HepG2 (cell line): ENCODE measurements around the gene RWDD2A. TPM values are rescaled to one million over a fixed set of nuclear protein-coding genes. Genes with fewer than 3 reads are reported as not detected.

Experiments used
- DMAP1 ChIP-seq: IDR thresholded peaks from 2 replicates; pipeline ENCODE4 v1.6.1; 2016
- HMG20B ChIP-seq: conservative IDR thresholded peaks from 2 replicates; pipeline ENCODE4 v1.6.1; 2016; ENCODE audit warnings: missing genetic modification reagents, missing compliant biosample characterization
- LCORL ChIP-seq, 2 experiments: fragments of 450-650 bp in 1 of 2; sonication (generic) in 1 of 2; formaldehyde crosslinking in 1 of 2; IDR thresholded peaks; 2 replicates each; pipeline versions ENCODE4 v1.5.0 to v1.6.1; 2017 to 2020; ENCODE audit warnings: antibody characterized with exemption in 1 of 2, missing genetic modification reagents in 1 of 2
- MTA3 ChIP-seq: sonication (generic); formaldehyde crosslinking; IDR thresholded peaks from 2 replicates; pipeline ENCODE4 v1.4.0; 2020; ENCODE audit warnings: missing genetic modification reagents
- TOE1 ChIP-seq: sonication (generic); formaldehyde crosslinking; IDR thresholded peaks from 2 replicates; pipeline ENCODE4 v1.4.0; 2020; ENCODE audit warnings: mild to moderate bottlenecking, missing genetic modification reagents
- YEATS4 ChIP-seq: sonication (generic); formaldehyde crosslinking; IDR thresholded peaks from 2 replicates; pipeline ENCODE4 v1.4.0; 2020; ENCODE audit warnings: missing genetic modification reagents, borderline replicate concordance
- ZBTB42 ChIP-seq: sonication (generic); formaldehyde crosslinking; IDR thresholded peaks from 2 replicates; pipeline ENCODE4 v1.5.0; 2020; ENCODE audit warnings: mild to moderate bottlenecking, missing genetic modification reagents
- ZEB1 ChIP-seq: IDR thresholded peaks from 2 replicates; pipeline ENCODE4 v1.6.1; 2012; ENCODE audit warnings: mild to moderate bottlenecking, low read depth, inconsistent platforms; ENCODE audit not compliant: insufficient replicate concordance
- ZFP90 ChIP-seq: sonication (generic); formaldehyde crosslinking; IDR thresholded peaks from 2 replicates; pipeline ENCODE4 v1.8.0; 2022; ENCODE audit warnings: missing genetic modification reagents, mild to moderate bottlenecking, inconsistent platforms, borderline replicate concordance
- ZNF451 ChIP-seq: sonication (generic); formaldehyde crosslinking; IDR thresholded peaks from 2 replicates; pipeline ENCODE4 v1.5.0; 2020; ENCODE audit warnings: mild to moderate bottlenecking, missing genetic modification reagents
- polyA plus RNA-seq, 8 experiments: library from polyadenylated mRNA; depleted of rRNA in 3 of 8; stranded (reverse) in 7 of 8; unstranded in 1 of 8; fragments of >200 nt; fragmentation: Illumina TruSeq in 4 of 8; extraction: Trizol in 4 of 8; gene quantifications; 2 replicates each; pipeline versions ENCODE4 v1.2.1 to v1.2.3, GENCODE V29; 2011 to 2016; ENCODE audit warnings: low read depth in 4 of 8, missing spikeins in 1 of 8, mixed read lengths in 1 of 8; ENCODE audit not compliant: insufficient read depth in 1 of 8
- total RNA-seq, 5 experiments: library from RNA; depleted of rRNA; stranded (reverse); fragments of >200 nt; fragmentation: Illumina TruSeq; extraction: Trizol; gene quantifications; 2 replicates each; pipeline ENCODE4 v1.2.3, GENCODE V29; 2016; ENCODE audit warnings: low read depth in 1 of 5
- TF ChIP-seq, protein P1 (sequence below): sonication (generic); formaldehyde crosslinking; IDR thresholded peaks from 2 replicates; pipeline ENCODE4 v1.8.1; 2023; ENCODE audit warnings: mild to moderate bottlenecking, missing genetic modification reagents
- TF ChIP-seq, protein P2 (sequence below): sonication (generic); formaldehyde crosslinking; IDR thresholded peaks from 2 replicates; pipeline ENCODE4 v1.4.0; 2020; ENCODE audit warnings: mild to moderate bottlenecking, low read depth, missing genetic modification reagents
- TF ChIP-seq, protein P3 (sequence below): sonication (generic); formaldehyde crosslinking; IDR thresholded peaks from 2 replicates; pipeline ENCODE4 v1.4.0; 2020; ENCODE audit warnings: missing genetic modification reagents
- TF ChIP-seq, protein P4 (sequence below): sonication (generic); formaldehyde crosslinking; IDR thresholded peaks from 2 replicates; pipeline ENCODE4 v1.5.0; 2020; ENCODE audit warnings: mild to moderate bottlenecking, missing genetic modification reagents, borderline replicate concordance
- TF ChIP-seq, protein P5 (sequence below): sonication (generic); formaldehyde crosslinking; IDR thresholded peaks from 2 replicates; pipeline ENCODE4 v1.9.0; 2021; ENCODE audit warnings: missing genetic modification reagents, borderline replicate concordance
- TF ChIP-seq, protein P6 (sequence below): sonication (generic); formaldehyde crosslinking; IDR thresholded peaks from 2 replicates; pipeline ENCODE4 v1.5.0; 2020; ENCODE audit warnings: missing genetic modification reagents

RWDD2A gene
- total and polyA plus RNA-seq, 2 of the 13 experiments (the other 11 are each of a cell fraction or from before 2014, with no cell fraction given): 5.3 to 8.1 TPM

DNA sequence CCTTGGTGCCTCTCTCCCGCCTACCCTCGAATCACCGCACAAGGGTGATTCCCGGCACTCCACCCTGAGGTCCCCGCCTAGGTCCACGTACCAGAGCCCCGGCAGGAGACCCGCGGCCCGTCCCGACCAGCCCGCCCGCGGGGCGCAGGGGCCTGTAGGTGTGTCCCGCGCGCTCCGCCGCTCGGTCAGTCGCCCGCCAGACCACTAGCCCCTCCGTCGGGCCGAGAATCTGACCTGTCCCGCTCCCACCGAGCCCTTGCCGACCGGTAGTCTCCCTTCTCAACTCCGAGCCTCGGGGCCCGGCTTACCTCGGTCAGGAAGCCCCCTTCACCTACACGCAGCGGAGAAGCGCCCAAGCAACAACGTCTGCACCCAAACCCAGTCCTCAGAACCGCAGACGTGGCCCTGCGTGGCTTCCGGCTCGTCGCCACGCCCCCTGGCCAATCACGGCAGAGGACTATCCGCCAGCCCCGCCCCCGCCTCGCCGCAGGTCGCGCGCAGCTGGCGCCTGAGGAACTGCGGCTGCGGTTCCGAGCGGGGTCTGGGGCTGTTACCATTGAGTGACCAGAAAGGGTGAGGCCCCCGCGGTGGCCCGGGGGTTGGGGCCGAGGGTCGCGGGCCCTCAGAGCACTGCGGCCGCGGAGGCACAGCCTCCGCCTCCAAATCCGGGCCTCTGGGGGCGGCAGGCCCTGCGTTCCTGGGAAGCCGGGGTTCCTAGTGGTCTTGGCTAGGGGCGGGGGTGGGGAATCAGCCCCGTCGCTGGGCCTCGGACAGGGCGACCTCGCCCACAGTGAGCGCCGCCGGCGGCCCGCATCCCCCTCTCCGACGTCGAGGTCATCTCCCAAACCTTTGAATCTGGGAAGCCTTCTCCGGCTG lies at the start of gene RWDD2A, which contains the start of gene PGM3 (continued):
- TF ChIP-seq, protein P1, sequence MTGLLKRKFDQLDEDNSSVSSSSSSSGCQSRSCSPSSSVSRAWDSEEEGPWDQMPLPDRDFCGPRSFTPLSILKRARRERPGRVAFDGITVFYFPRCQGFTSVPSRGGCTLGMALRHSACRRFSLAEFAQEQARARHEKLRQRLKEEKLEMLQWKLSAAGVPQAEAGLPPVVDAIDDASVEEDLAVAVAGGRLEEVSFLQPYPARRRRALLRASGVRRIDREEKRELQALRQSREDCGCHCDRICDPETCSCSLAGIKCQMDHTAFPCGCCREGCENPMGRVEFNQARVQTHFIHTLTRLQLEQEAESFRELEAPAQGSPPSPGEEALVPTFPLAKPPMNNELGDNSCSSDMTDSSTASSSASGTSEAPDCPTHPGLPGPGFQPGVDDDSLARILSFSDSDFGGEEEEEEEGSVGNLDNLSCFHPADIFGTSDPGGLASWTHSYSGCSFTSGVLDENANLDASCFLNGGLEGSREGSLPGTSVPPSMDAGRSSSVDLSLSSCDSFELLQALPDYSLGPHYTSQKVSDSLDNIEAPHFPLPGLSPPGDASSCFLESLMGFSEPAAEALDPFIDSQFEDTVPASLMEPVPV: peak; percentile 75; the same call in 1 of the 2 replicates
- no peak for TF ChIP-seq TOE1 (CRISPR knock-in tag)
- TF ChIP-seq, protein P2, sequence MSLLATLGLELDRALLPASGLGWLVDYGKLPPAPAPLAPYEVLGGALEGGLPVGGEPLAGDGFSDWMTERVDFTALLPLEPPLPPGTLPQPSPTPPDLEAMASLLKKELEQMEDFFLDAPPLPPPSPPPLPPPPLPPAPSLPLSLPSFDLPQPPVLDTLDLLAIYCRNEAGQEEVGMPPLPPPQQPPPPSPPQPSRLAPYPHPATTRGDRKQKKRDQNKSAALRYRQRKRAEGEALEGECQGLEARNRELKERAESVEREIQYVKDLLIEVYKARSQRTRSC (CRISPR knock-in tag): no peak
- no peak for TF ChIP-seq LCORL (IDR thresholded peaks at IDR 0.05)
- TF ChIP-seq LCORL (CRISPR knock-in tag; IDR thresholded peaks at IDR 0.05): peak; percentile 12; the same call in 1 of the 2 replicates
- no peak for TF ChIP-seq MTA3 (CRISPR knock-in tag)
- TF ChIP-seq, protein P3, sequence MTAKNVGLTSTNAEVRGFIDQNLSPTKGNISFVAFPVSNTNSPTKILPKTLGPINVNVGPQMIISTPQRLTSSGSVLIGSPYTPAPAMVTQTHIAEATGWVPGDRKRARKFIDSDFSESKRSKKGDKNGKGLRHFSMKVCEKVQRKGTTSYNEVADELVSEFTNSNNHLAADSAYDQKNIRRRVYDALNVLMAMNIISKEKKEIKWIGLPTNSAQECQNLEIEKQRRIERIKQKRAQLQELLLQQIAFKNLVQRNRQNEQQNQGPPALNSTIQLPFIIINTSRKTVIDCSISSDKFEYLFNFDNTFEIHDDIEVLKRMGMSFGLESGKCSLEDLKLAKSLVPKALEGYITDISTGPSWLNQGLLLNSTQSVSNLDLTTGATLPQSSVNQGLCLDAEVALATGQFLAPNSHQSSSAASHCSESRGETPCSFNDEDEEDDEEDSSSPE: peak; percentile 47
- TF ChIP-seq ZEB1: peak; percentile 21
- TF ChIP-seq, protein P4, sequence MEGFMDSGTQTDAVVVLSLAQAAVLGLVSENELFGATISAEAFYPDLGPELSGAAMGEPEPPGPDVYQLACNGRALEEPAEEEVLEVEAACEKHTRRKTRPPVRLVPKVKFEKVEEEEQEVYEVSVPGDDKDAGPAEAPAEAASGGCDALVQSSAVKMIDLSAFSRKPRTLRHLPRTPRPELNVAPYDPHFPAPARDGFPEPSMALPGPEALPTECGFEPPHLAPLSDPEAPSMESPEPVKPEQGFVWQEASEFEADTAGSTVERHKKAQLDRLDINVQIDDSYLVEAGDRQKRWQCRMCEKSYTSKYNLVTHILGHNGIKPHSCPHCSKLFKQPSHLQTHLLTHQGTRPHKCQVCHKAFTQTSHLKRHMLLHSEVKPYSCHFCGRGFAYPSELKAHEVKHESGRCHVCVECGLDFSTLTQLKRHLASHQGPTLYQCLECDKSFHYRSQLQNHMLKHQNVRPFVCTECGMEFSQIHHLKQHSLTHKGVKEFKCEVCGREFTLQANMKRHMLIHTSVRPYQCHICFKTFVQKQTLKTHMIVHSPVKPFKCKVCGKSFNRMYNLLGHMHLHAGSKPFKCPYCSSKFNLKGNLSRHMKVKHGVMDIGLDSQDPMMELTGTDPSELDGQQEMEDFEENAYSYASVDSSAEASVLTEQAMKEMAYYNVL (CRISPR knock-in tag): peak; percentile 71; the same call in 1 of the 2 replicates
- no peak for TF ChIP-seq HMG20B
- no peak for TF ChIP-seq ZBTB42 (CRISPR knock-in tag)
- TF ChIP-seq YEATS4: peak; percentile 98
- TF ChIP-seq ZFP90 (CRISPR knock-in tag): peak; percentile 68; the same call in 1 of the 2 replicates
- TF ChIP-seq, protein P5, sequence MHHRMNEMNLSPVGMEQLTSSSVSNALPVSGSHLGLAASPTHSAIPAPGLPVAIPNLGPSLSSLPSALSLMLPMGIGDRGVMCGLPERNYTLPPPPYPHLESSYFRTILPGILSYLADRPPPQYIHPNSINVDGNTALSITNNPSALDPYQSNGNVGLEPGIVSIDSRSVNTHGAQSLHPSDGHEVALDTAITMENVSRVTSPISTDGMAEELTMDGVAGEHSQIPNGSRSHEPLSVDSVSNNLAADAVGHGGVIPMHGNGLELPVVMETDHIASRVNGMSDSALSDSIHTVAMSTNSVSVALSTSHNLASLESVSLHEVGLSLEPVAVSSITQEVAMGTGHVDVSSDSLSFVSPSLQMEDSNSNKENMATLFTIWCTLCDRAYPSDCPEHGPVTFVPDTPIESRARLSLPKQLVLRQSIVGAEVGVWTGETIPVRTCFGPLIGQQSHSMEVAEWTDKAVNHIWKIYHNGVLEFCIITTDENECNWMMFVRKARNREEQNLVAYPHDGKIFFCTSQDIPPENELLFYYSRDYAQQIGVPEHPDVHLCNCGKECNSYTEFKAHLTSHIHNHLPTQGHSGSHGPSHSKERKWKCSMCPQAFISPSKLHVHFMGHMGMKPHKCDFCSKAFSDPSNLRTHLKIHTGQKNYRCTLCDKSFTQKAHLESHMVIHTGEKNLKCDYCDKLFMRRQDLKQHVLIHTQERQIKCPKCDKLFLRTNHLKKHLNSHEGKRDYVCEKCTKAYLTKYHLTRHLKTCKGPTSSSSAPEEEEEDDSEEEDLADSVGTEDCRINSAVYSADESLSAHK: no peak
- no peak for TF ChIP-seq ZNF451 (CRISPR knock-in tag)
- peak; percentile 93 for TF ChIP-seq DMAP1 (CRISPR knock-in tag)
- TF ChIP-seq, protein P6, sequence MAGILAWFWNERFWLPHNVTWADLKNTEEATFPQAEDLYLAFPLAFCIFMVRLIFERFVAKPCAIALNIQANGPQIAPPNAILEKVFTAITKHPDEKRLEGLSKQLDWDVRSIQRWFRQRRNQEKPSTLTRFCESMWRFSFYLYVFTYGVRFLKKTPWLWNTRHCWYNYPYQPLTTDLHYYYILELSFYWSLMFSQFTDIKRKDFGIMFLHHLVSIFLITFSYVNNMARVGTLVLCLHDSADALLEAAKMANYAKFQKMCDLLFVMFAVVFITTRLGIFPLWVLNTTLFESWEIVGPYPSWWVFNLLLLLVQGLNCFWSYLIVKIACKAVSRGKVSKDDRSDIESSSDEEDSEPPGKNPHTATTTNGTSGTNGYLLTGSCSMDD (CRISPR knock-in tag): no peak
